Lower leg skin (tissue), 4 donors: ENCODE results near the gene CRB2. TPM values are rescaled to one million over a fixed set of nuclear protein-coding genes. Genes with fewer than 3 reads are reported as not detected.
"Not testable (repeated sequence)": the region's sequence is repeated elsewhere in the genome, so short reads cannot be mapped to it uniquely, and the experiment has no call there.

Source experiments
- DNase-seq, 2 donors: peaks; one replicate each; pipeline ENCODE4 v3.0.0-alpha.2; 2019; ENCODE audit warnings: low spot score in 2 of 2
- H3K4me3 ChIP-seq: fragments of 200-600 bp; sonication (generic); 2 replicates; pipeline ENCODE4 v1.5.1; 2017; ENCODE audit warnings: mild to moderate bottlenecking, low read depth; ENCODE audit not compliant: poor library complexity, severe bottlenecking
- POLR2A ChIP-seq, 2 donors: fragments of 450-650 bp; IDR thresholded peaks; one replicate each; pipeline ENCODE4 v1.6.1; 2016 to 2017; ENCODE audit warnings: antibody characterized with exemption in 2 of 2, mild to moderate bottlenecking in 1 of 2, moderate library complexity in 1 of 2
- WGBS, 2 donors: methylation state at CpG; one replicate each; pipeline ENCODE4 v1.1.5; 2018; 5-methylcytosine and 5-hydroxymethylcytosine counted together
- intact Hi-C: fragments of 100-400 bp; cut with DNase I; formaldehyde crosslinking; loops from one replicate; pipeline ENCODE4 v1.15.0; 2023; ENCODE audit warnings: low total_unique reads
- total RNA-seq, 4 donors: library from RNA; depleted of rRNA; stranded (reverse); fragments of >200 nt; gene quantifications; one replicate each; pipeline ENCODE4 v1.1.0, GENCODE V29; 2016
- TF ChIP-seq, protein P1 (sequence below), 3 donors: fragments of 450-650 bp; IDR thresholded peaks; one replicate each; pipeline ENCODE4 v1.5.1; 2016; ENCODE audit warnings: antibody characterized with exemption in 3 of 3, mild to moderate bottlenecking in 3 of 3, moderate library complexity in 2 of 3

Gene CRB2
- total RNA-seq, 4 donors from 2014 or later: not detected

GRCh38 chr9:123331346-123332060, 24.5 kb upstream of the CRB2 start:
- no peak for DNase-seq
- TF ChIP-seq, protein P1, sequence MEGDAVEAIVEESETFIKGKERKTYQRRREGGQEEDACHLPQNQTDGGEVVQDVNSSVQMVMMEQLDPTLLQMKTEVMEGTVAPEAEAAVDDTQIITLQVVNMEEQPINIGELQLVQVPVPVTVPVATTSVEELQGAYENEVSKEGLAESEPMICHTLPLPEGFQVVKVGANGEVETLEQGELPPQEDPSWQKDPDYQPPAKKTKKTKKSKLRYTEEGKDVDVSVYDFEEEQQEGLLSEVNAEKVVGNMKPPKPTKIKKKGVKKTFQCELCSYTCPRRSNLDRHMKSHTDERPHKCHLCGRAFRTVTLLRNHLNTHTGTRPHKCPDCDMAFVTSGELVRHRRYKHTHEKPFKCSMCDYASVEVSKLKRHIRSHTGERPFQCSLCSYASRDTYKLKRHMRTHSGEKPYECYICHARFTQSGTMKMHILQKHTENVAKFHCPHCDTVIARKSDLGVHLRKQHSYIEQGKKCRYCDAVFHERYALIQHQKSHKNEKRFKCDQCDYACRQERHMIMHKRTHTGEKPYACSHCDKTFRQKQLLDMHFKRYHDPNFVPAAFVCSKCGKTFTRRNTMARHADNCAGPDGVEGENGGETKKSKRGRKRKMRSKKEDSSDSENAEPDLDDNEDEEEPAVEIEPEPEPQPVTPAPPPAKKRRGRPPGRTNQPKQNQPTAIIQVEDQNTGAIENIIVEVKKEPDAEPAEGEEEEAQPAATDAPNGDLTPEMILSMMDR (IDR thresholded peaks at IDR 0.05): no peak
- no peak for TF ChIP-seq POLR2A (IDR thresholded peaks at IDR 0.05)
- 94% methylated on average over 15 of the region's 15 CpGs for WGBS, 2 donors
- intact Hi-C loops: no loop called here
- no peak overlapping the region for H3K4me3 ChIP-seq

DNA sequence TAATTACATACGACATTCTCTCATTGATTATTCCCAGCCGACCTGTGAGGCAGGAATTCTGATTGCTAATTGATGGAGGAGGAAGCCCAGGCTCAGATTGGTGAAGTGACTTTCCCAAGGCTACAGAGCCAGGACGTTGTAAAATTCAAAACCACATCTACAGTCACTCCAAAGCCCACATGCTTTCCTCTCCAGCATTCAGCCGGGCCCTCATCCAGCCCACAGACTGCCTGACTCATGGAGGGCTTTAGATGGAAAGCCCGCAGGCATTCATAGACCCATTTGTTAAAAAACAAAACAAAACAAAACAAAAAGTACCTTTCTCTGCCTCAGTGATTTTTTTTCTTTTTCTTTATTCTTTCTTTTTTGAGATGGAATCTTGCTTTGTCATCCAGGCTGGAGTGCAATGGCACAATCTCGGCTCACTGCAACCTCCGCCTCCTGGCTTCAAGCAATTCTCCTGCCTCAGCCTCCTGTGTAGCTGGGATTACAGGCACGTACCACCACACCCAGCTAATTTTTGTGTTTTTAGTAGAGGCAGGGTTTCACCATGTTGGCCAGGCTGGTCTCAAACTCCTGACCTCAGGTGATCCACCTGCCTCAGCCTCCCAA, 22.8 kb upstream of the CRB2 start:
- WGBS, 2 donors: 46 to 53% methylated on average over 8 of the region's 8 CpGs
- H3K4me3 ChIP-seq, intact Hi-C loops, DNase-seq: not testable (repeated sequence)

DNA sequence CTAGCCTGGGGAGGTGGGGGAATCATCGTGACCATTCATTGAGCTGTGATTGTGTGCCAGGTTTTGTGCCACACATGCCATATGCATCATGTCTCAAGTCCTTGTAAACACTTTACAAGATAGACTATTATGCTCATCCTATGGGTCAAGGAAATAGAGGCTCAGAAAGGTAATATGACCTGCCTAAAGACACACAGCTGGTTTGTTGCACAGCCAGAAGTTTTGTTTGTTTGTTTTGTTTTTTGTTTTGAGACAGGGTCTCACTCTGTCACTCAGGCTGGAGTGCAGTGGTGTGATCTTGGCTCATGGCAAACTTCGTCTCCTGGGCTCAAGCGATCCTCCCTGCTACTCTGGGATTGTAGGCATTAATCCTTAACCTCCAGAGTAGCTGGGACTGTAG, 21.4 kb upstream of the CRB2 start:
- TF ChIP-seq, protein P1 (IDR thresholded peaks at IDR 0.05): no peak
- no peak for TF ChIP-seq POLR2A (IDR thresholded peaks at IDR 0.05)
- 91 to 93% methylated on average over 3 of the region's 3 CpGs for WGBS, 2 donors
- intact Hi-C loops: no loop called here
- H3K4me3 ChIP-seq: no peak overlapping the region
- DNase-seq: no peak

DNA sequence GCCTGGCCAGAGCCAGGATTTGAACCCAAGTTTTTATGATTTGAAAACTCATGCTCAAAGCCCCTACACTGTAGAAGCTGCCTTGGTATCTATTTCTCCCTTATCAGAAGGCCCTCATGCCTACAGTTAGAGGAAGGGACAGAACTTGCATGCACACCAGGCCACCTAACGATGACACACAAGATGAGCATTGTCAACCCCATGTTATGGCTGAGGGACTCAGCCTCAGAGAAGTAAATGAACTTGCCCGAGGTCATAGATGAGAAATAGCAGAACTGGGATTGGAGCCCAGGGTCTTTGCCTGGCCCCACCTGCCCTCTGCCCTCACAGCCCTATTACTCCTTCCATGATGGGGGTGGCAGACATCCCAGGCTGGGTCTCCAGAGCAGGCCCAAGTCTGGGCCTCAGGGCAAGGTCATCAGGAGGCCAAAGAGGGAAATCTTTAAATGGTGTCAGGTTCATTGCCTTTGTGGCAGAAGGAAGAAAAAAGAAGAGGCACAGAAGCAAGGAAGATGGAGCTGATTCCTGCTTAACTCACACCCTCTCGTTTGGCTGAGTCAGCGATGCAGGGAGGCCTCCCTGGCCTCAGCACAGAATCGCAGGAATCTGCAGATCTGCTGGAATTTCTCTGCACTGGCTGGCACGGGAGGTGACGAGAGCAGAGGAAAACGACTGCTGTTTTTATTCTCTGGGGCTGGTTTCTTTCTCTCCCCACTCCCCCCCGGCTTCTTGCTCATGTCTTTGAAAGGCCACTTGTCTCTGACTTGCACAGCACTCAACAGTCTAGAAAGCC, 20.6 kb upstream of the CRB2 start:
- TF ChIP-seq, protein P1 (IDR thresholded peaks at IDR 0.05): no peak
- TF ChIP-seq POLR2A (IDR thresholded peaks at IDR 0.05): no peak
- WGBS, 2 donors: 36% methylated on average over 9 of the region's 9 CpGs
- DNase-seq: no peak
- H3K4me3 ChIP-seq: no peak overlapping the region
- intact Hi-C loops: no loop called here

DNA sequence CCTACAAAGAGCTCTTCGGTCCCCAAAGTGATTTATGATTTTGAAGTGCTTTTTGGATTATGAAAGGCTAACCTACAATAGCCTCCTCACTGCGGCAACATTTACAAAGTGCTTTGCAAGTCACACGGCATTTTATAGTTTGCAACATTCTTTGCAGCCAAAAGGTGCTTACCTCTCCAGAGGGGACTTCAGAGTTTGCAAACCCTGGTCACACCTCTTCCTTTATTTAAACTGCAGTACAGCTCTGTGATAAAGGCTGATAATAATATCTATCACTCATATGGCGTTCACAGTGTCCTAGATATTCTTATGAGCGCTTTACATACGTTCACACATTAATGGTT, 20.0 kb upstream of the CRB2 start:
- no peak overlapping the region for H3K4me3 ChIP-seq
- WGBS, 2 donors: 48 to 56% methylated on average over 6 of the region's 6 CpGs
- TF ChIP-seq, protein P1 (IDR thresholded peaks at IDR 0.05): no peak
- TF ChIP-seq POLR2A (IDR thresholded peaks at IDR 0.05): no peak
- DNase-seq: no peak
- intact Hi-C loops: no loop called here

DNA sequence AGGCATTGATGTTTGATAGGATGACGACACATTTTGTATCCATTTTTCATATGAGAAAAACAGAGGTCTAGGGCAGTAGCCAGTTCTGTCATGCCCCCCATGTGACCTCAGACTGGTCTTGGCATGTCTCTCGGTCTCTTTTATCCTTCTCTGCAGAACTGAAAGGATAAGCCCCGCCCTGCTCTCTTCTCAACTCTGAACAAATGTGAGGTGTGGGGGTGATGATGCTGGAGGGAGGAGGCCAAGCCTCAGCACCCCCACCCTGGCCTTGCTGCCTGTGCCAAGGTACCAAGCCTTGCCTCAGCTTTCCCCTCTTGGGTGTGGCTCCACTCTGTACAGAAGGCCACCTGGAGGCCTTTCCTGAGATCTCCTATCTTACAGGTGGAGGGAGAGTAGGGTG, 19.5 kb upstream of the CRB2 start:
- H3K4me3 ChIP-seq: no peak overlapping the region
- DNase-seq: no peak
- intact Hi-C loops: no loop called here
- TF ChIP-seq POLR2A (IDR thresholded peaks at IDR 0.05): no peak
- TF ChIP-seq, protein P1 (IDR thresholded peaks at IDR 0.05): no peak
- WGBS, 2 donors: 51 to 68% methylated on average over 3 of the region's 3 CpGs
